Inflammatory macrophage (primary cell): ENCODE data around the gene DDX21.
"Not testable (repeated sequence)": the region's sequence is repeated elsewhere in the genome, so short reads cannot be mapped to it uniquely, and the experiment has no call there.

ENCODE experiments used
- DNase-seq, 2 donors: peaks; one replicate each; pipeline ENCODE4 v3.0.0-alpha.2; 2020 to 2022
- total RNA-seq, 18 experiments: gene quantifications; one replicate each; lab custom pipeline; 2026; ENCODE audit warnings: mixed read lengths in 6 of 18, inconsistent platforms in 2 of 18; lab: John Stamatoyannopoulos, UW

The DDX21 gene
- 134 to 403 (median 241) reads per million in 18 experiments for total RNA-seq

DNA sequence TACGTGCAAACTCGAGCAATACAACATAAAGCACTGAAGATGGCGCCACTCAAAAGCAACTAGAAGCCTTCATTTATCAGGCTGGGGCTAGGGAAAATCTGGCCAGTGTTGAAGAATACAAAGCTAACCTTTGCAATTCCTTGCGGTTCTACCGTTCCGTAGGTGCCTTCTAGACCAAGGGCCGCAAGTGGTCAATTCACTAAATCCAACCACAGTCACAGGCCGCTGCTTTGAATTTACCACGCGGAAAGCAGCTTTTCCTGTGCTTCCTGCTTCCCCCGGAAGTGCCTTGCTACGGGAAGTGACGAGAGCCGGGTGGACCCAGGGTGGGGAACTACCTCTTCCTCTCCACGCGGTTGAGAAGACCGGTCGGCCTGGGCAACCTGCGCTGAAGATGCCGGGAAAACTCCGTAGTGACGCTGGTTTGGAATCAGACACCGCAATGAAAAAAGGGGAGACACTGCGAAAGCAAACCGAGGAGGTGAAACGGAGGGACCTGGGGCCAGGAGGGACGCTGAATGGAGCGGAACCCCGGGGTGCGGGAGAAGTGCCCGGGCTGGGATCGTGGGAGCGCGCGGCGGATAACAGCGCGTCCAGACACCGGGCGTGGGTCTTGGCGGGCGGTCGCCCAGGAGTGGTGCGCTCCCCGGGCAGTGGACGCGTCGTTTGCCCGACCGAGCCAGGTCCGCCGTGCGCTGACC lies at the start of gene DDX21:
Gene DDX21 (plus strand): TSS at position 339 of the 701 bp plus-strand sequence. CDS start 56 bp downstream, at position 395.
- DNase-seq, result peak; percentile 93 to 95

DNA sequence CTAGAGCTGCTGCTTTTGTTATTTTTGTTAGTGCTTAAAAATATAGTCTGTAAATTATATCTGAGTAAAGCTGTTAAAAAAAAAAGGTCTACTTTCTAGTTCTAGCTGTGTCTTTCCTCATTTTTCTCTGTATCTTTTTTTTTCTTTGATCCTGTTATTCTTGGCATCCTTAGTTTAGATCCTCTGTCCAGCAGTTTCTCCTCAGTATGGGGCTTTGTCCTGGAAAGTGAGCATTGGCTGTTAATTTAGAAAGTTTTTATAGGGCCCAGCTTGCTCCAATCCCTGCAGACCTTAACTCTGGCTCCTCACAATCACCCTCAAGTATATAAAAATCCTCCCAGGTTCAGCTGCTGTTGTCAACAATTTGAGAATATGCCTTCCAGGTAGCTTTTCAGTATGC lies 31.4 kb upstream of the DDX21 start:
- no peak for DNase-seq

DNA sequence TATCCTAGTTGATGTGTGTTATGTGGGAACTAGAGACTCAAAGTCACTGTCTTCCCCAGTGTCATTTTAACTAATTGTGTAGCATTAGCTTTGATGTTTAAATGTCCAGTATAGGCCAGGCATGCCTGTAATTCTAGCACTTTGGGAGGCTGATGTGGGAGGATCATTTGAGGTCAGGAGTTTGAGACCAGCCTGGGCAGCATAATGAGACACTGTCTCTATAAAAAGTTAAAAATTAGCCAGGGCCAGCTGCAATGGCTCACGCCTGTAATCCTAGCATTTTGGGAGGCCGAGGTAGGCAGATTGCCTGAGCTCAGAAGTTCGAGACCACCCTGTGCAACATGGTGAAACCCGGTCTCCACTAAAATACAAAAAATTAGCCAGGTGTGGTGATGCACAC lies 30.5 kb upstream of the DDX21 start:
- DNase-seq, result no peak

DNA sequence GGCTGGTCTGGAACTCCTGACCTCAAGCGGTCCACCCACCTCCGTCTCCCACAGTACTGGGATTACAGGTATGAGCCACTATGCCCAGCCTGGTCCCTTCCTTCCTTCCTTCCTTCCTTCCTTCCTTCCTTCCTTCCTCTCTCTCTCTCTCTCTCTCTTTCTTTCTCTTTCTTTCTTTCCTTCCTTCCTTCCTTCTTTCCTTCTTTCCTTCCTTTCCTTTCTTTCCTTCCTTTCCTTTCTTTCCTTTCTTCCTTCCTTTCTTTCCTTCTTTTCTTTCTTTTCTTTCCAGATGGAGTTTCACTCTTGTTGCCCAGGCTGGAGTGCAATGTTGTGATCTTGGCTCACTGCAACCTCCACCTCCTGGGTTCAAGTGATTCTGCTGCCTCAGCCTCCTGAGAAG lies 26.8 kb upstream of the DDX21 start:
- not testable (repeated sequence) for DNase-seq

DNA sequence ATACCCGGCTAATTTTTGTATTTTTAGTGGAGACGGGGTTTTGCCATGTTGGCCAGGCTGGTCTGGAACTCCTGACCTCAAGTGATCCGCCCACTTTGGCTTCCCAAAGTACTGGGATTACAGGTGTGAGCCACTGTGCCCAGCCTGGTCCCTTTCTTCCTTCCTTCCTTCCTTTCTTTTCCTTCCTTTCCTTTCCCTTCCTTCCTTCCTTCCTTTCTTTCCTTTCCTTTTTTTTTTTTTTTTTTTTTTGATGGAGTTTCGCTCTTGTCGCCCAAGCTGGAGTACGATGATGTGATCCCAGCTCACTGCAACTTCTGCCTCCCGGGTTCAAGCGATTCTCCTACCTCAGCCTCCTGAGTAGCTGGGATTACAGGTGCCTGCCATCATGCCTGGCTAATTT lies 26.1 kb upstream of the DDX21 start:
- not testable (repeated sequence) for DNase-seq

DNA sequence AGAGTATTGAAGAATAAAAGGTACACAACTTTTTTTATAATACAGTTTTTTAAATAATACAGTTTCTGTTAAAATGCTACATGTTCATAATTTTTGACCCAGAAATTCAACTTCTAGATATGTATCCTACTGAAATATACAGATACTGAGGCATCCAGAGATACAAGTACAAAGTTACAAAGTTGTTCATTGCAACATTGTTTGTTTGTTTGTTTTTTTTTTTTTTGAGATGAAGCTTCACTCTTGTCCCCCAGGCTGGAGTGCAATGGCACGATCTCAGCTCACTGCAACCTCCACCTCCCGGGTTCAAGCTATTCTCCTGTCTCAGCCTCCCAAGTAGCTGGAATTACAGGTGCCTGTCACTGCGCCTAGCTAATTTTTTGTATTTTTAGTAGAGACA lies 23.1 kb upstream of the DDX21 start:
- DNase-seq, result not testable (repeated sequence)

DNA sequence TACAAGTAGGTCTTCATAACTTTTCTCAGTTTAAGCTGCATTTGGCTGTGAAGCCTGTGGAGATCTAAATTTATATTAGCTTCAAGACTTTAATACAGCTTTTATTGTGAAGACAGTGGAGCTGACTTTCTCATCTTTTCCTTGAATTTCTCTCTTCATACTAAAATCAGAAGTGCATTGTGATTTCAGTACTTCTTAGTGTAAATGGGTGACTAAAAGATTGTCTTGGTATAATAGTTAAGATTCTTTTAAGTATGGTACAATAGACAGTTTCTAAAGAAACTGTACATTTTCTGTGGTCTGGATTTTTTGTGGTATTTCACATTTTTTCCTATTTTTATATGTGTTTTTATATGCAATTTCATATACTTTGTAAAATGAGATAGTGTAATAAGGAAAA lies 21.0 kb upstream of the DDX21 start:
- no peak for DNase-seq

DNA sequence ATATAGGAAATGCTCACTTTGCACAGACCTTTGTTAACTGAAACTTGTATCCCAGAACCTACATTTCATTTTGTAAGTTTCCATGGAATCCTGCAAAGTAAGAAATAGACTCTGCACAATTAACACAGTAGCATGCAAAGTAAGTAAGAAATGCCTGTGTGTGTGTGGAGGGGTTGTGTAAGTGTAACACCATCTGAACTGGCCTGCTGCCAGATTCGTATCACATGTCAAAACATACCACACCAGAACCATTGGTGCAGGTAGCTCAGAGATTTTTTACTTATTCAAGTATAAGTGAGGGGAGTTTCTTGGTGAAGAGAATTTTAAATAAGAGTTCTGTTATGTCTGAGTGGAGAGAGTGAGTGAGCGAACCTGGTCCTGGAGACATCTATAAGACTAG lies 17.9 kb upstream of the DDX21 start:
- DNase-seq, result no peak

DNA sequence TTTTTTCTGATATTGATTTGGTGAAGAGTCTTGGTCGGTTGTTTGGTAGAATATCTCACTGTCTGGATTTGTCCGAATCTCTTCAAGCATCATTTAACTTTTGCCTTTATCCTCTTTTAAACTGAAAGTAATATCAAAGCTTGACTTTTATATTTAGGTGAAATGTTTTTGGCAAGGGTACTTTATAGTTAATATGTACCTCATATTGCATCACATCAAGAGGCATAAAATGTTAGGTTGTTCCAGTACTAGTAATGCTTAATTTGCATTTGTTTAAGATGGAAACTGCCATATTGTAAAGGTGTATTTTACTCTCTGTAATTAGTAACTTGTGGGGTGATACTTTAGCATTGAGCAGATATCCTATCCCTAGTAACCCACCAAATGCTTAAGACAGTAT lies 17.1 kb upstream of the DDX21 start:
- no peak for DNase-seq

DNA sequence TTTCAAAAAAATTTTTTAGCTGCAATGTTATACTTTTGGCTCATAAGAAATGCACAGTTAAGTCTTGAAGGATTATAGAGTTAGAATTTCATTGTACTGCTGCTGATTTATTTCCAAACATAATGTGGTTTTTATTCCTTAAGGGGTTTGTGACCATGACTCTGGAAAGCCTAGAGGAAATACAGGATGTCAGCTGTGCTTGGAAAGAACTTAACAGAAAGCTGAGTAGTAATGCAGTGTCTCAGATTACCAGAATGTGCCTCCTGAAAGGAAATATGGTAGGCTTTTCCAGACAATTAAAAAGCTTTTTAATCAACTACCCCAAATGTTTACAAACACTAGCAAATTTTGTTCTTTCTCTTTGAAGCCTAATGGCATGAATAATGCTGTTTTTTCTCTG lies 15.1 kb upstream of the DDX21 start:
- not testable (repeated sequence) for DNase-seq

DNA sequence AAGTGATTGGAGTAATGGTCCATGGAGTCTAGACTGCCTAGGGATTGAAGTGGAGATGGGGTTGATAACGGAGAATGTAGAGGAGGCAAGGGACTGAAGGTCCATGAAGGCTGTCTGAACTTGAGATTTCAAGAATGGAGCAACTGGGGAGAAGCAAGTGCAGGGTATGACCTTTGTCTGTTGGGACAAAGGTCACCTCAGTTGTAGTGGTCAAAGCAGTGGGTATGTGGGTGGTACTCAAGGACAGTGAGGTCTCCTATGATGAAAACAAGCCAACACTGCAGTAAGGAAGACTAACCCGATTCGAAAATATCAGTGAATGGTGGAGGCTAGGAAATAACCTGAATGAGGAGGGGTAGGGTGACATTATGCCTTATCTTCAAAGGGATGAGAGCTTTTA lies 5.4 kb upstream of the DDX21 start:
- no peak for DNase-seq

DNA sequence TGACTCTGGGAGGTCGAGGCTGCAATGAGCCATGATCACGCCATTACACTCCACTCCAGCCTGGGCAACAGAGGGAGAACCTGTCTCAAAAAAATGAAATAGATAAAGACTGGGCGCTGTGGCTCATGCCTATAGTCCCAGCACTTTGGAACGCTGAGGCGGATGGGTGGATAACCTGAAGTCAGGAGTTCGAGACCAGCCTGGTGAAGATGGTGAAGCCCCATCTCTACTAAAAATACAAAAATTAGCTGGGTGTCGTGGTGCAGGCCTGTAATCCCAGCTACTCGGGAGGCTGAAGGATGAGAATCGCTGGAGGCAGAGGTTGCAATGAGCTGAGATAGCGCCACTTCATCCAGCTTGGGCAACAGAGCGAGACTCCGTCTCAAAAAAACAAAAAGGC lies 1.1 kb upstream of the DDX21 start:
- DNase-seq, result no peak

DNA sequence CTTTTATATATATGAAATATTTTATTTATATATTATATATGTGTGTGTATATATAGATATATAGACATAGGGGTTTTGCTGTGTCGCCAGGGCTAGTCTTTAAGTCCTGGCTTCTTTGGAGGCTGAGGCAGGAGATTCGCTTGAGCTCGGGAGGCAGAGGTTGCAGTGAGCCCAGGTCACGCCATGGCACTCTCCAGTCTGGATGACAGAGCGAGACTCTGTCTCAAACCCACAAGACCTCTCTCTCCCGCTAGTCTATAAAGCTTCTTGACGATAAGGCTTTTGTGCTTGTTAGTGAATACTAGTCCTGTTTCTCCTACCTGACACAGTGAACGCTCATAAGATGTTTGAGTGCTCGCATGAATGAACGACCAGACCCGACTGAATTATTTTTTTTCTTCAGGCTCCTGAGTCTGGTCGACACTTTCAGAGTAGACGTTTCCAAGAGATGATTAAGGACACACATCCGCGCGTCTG lies 577 bp upstream of the DDX21 start:
- peak in 1 of 2 donors; percentile 30 for DNase-seq

DNA sequence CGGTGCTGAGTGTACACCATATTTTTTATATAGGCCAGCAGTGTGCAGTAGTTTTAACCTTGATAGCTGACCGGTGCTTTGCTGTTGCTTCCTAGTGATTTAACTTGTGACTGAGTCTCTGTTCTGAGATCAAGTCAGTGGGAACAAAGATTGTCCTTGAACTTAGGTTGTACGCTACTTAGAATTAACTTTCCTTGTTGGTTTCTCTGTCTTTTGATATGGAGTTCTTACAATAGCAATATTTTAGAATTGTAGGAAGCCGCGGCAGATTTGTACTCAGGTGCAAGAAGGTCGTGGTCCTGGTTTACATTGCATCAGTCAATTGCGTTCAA lies 1.3 kb downstream of the DDX21 start:
- DNase-seq, result no peak

DNA sequence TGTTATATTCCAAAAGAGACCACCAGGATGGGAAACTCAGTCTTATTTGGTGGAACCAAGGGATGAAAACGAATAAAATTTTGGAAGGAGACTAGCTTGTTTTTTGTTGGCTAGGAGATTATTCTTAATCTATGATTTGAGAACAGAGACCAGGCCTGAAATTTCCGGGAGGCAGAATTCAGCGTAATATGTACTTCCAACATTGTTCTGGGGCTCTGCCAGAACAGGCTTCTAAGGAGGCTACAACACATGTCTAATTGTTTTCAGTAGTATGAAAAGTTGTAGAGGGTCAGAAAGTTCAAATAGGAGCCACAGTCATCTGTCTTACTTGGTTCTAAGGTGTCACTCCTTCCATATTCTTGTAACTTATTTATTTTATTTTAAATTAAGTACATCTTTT lies 1.7 kb downstream of the DDX21 start:
- DNase-seq, result no peak

DNA sequence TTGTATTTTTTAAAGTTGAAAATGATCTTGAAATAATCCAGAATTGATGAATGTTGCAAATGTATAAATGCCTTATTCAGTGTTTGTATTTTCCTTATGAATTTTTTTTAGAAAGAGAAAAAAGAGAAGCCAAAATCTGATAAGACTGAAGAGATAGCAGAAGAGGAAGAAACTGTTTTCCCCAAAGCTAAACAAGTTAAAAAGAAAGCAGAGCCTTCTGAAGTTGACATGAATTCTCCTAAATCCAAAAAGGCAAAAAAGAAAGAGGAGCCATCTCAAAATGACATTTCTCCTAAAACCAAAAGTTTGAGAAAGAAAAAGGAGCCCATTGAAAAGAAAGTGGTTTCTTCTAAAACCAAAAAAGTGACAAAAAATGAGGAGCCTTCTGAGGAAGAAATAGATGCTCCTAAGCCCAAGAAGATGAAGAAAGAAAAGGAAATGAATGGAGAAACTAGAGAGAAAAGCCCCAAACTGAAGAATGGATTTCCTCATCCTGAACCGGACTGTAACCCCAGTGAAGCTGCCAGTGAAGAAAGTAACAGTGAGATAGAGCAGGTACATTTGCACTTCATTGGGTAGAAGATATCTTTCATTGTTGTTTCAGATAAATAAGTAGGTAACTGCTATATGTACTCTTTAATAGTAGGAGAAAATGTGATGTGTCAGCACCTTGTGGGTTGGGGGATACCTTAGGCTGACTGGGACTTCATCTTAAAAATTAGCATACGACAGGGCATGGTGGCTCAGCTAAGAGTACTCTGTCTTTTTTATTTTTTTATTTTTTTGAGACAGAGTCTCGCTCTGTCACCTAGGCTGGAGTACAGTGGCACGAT lies 3.9 kb downstream of the DDX21 start:
- no peak for DNase-seq

DNA sequence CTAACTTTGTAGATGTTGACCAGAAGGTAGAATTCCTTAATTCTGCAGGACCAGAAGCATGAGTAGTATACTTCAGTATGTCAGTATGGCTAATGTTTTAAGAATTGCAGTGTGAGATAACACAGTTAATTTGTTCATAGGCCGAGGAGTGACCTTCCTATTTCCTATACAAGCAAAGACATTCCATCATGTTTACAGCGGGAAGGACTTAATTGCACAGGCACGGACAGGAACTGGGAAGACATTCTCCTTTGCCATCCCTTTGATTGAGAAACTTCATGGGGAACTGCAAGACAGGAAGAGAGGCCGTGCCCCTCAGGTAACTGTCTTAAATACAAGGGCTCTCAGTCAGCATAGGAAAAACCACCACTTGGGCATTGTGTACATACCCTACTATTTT lies 7.2 kb downstream of the DDX21 start:
- no peak for DNase-seq

DNA sequence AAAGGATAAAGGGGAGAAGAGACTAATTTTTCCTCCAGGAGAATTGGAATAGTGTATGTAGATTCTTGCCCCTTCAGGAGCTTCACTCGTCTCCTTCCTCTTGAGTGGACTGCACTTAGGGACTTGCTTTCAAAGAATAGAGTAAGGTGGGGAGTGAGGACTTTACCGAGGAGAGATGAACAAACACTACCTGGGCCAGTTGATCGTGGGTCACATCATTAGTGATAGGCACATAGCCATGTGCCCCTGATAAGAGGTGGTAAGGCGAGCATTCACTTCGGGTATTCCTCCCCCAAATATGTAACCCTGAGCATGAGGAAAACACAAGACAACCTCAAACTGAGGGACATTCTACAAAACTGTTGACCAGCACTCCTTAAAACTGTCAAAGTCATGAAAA lies 18.0 kb downstream of the DDX21 start:
- no peak for DNase-seq

DNA sequence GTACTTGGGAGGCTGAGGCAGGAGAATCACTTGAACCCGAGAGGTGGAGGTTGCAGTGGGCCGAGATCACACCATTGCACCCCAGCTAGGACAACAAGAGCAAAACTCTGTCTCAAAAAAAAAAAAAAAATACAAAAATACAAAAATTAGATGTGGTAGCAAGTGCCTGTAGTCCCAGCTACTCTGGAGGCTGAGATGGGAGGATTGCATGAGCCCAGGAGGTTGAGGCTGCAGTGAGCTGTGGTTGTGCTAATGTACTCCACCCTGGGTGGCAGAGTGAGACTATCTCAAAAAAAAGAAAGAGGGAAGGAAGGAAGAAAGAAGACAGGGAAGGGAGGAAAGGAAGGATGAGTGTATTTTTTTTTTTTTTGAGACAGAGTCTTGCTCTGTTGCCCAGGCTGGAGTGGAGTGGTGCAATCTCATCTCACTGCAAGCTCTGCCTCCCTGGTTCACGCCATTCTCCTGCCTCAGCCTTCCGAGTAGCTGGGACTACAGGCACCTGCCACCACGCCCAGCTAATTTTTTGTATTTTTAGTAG lies 20.0 kb downstream of the DDX21 start:
- not testable (repeated sequence) for DNase-seq

DNA sequence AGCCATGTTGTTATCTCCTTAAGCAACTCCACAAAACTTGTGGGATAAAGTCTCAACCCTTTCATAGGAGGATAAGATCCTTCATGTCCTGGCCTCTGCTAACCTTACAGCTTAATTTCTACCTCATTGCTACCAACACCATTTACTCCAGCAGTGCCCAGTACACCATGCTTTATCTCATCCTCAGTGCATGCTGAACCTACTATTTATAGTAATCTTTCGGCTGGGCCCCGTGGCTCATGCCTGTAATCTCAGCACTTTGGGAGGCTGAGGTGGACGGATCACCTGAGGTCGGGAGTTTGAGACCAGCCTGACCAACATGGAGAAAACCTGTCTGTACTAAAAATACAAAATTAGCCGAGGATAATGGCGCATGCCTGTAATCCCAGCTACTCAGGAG lies 23.8 kb downstream of the DDX21 start:
- DNase-seq, result not testable (repeated sequence)

DNA sequence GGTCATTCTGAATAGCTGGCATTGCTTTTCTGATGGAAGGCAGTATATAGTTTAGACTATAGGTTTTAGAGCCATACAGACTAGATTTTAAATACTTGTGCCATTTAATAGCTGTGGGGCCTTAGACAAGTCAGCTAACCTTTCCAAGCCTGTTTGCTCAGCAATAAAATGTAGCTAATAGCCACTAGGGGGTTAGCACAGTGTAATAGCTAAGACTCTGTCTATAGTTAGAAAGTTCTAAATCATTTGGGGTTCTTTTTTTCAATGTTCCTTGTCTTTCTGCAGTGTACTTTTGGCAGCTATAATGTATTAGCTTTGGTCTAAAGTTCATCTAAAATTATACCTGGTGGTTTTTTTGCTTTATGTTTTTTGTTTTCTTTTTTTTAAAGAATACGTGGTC lies 25.1 kb downstream of the DDX21 start:
- peak in 1 of 2 donors; percentile 8 for DNase-seq

DNA sequence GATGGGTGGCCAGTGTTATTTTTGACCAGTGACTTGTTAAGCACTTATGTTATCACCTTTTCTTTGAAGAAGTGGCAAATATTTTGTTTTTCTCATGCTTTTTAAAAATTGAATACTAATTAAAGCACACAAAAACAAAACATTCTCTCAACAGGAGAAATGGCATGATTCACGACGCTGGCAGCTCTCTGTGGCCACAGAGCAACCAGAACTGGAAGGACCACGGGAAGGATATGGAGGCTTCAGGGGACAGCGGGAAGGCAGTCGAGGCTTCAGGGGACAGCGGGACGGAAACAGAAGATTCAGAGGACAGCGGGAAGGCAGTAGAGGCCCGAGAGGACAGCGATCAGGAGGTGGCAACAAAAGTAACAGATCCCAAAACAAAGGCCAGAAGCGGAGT lies 26.4 kb downstream of the DDX21 start:
- no peak for DNase-seq

DNA sequence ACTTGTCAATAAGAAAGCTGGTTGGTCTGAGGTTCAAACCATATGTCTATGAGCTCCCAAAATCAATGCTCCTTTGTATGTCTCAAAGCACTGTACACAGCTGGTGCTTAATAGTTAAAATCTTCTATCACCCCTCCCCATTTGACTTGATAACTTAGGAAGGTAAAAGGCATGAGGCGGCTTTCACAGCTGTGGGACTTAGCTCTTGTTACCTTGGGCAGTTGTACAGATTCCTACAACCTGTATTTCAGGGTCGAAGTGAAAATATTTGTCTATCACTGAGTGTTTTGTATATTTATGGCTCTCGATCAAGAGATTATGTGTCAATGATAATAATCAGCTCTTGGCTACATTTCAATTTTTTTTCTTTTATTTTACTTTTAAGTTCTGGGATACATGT lies 31.6 kb downstream of the DDX21 start:
- no peak for DNase-seq
